Liver (tissue), 3 donors: ENCODE data around the gene PODNL1.

ENCODE experiments used
- JUND ChIP-seq, 2 donors: IDR thresholded peaks; 2 replicates each; pipeline ENCODE4 v1.6.1; 2016; ENCODE audit warnings: antibody characterized with exemption in 2 of 2
- REST ChIP-seq: IDR thresholded peaks from 2 replicates; pipeline ENCODE4 v1.6.1; 2016; ENCODE audit warnings: antibody characterized with exemption, mild to moderate bottlenecking
- SP1 ChIP-seq: IDR thresholded peaks from 2 replicates; pipeline ENCODE4 v1.6.1; 2018; ENCODE audit warnings: antibody characterized with exemption, mild to moderate bottlenecking
- TAF1 ChIP-seq: conservative IDR thresholded peaks from 2 replicates; pipeline ENCODE4 v1.6.1; 2016; ENCODE audit warnings: antibody characterized with exemption, mild to moderate bottlenecking
- TF ChIP-seq, protein P1 (sequence below): fragments of 150-350 bp; IDR thresholded peaks from 2 replicates; pipeline ENCODE4 v1.5.1; 2017; ENCODE audit warnings: improper control_type of control experiment, low read depth, low read length; ENCODE audit not compliant: missing input control
- TF ChIP-seq, protein P2 (sequence below): IDR thresholded peaks from 2 replicates; pipeline ENCODE4 v1.6.1; 2016; ENCODE audit warnings: antibody characterized with exemption
- TF ChIP-seq, protein P3 (sequence below): IDR thresholded peaks from 2 replicates; pipeline ENCODE4 v1.6.1; 2016; ENCODE audit warnings: antibody characterized with exemption
- donor health status: healthy.
- donor health status: healthy.

DNA sequence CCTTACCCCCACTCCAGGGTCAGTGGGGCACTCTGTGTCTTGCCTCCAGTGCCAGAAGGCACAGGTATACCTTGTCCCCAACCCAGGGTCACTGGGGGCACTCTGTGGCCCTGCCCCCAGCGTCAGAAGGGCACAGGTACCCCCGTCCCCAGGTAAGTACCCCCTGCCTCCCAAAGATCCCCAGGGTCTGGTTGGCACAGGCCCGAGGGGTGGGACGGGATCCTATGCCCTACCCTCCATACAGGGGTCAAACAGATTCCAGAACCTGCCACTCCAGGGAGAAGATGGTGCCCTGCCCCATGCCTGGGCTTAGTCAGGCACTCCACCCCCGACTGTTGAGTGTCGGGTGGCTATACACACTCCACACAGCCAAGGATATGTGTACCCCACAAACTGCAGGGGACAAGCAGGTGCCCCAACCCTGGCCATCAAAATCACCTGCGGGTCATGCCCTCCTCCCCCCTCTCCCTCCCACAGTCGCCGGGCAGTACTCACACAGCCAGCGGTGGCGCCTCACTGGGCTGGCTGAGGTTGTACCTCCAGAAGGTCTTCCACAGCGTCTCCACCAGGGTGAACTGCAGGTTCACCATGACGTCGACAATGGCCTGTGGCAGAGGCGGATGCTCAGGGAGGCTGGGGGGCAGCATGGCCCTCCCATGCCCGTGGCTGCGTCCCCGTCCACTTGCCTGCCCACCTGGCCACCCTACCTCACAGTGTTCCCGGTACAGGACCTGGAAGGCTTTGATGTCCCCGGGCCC lies 27.9 kb upstream of the PODNL1 start:
- TF ChIP-seq, protein P1, sequence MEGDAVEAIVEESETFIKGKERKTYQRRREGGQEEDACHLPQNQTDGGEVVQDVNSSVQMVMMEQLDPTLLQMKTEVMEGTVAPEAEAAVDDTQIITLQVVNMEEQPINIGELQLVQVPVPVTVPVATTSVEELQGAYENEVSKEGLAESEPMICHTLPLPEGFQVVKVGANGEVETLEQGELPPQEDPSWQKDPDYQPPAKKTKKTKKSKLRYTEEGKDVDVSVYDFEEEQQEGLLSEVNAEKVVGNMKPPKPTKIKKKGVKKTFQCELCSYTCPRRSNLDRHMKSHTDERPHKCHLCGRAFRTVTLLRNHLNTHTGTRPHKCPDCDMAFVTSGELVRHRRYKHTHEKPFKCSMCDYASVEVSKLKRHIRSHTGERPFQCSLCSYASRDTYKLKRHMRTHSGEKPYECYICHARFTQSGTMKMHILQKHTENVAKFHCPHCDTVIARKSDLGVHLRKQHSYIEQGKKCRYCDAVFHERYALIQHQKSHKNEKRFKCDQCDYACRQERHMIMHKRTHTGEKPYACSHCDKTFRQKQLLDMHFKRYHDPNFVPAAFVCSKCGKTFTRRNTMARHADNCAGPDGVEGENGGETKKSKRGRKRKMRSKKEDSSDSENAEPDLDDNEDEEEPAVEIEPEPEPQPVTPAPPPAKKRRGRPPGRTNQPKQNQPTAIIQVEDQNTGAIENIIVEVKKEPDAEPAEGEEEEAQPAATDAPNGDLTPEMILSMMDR = no peak
- TF ChIP-seq TAF1 (no peak), JUND (IDR thresholded peaks at IDR 0.05) (no peak), SP1 (no peak), REST (no peak)
- TF ChIP-seq, protein P2, sequence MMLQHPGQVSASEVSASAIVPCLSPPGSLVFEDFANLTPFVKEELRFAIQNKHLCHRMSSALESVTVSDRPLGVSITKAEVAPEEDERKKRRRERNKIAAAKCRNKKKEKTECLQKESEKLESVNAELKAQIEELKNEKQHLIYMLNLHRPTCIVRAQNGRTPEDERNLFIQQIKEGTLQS = no peak
- TF ChIP-seq, protein P3, sequence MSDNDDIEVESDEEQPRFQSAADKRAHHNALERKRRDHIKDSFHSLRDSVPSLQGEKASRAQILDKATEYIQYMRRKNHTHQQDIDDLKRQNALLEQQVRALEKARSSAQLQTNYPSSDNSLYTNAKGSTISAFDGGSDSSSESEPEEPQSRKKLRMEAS = no peak
